CD4-positive, alpha-beta T cell treated with Interleukin-17A for 4 hours (primary cell): ENCODE data around the gene ZNF280B.
"Not testable (repeated sequence)": the region's sequence is repeated elsewhere in the genome, so short reads cannot be mapped to it uniquely, and the experiment has no call there.

ENCODE experiments used
- DNase-seq: peaks from one replicate; pipeline ENCODE4 v3.0.0-alpha.2; 2020; ENCODE audit warnings: mixed read lengths

The ZNF280B gene

GRCh38 chr22:22506736-22507135 is 1.8 kb downstream of the ZNF280B start:
- no peak for DNase-seq

- no peak for DNase-seq
Measured at GRCh38 chr22:22498267-22498666, 10.3 kb downstream of the ZNF280B start.

- DNase-seq, result not testable (repeated sequence)
Measured at GRCh38 chr22:22491589-22491988, 17.0 kb downstream of the ZNF280B start.

- DNase-seq, result no peak
Measured at GRCh38 chr22:22488736-22489135, 19.8 kb downstream of the ZNF280B start.

GRCh38 chr22:22487869-22488597 is 20.5 kb downstream of the ZNF280B start:
- DNase-seq, result no peak

- DNase-seq, result no peak
Measured at GRCh38 chr22:22487059-22487458, 21.5 kb downstream of the ZNF280B start.

GRCh38 chr22:22486132-22486899 is 22.2 kb downstream of the ZNF280B start:
- no peak for DNase-seq

GRCh38 chr22:22485524-22485923 is 23.0 kb downstream of the ZNF280B start:
- DNase-seq, result no peak

- DNase-seq, result no peak
Measured at GRCh38 chr22:22484023-22484422, 24.5 kb downstream of the ZNF280B start.

GRCh38 chr22:22480940-22481339 is 27.6 kb downstream of the ZNF280B start:
- DNase-seq, result no peak

- DNase-seq, result no peak
Measured at GRCh38 chr22:22479999-22480532, 28.5 kb downstream of the ZNF280B start.

- no peak for DNase-seq
Measured at GRCh38 chr22:22479116-22479515, 29.4 kb downstream of the ZNF280B start.

GRCh38 chr22:22478470-22478869 is 30.1 kb downstream of the ZNF280B start:
- no peak for DNase-seq

- DNase-seq, result no peak
Measured at GRCh38 chr22:22474733-22475132, 33.8 kb downstream of the ZNF280B start.

GRCh38 chr22:22471104-22471503 is 37.4 kb downstream of the ZNF280B start:
- not testable (repeated sequence) for DNase-seq

GRCh38 chr22:22469527-22469926 is 39.0 kb downstream of the ZNF280B start:
- DNase-seq, result no peak

GRCh38 chr22:22468794-22469469 is 39.6 kb downstream of the ZNF280B start:
- DNase-seq, result not testable (repeated sequence)

GRCh38 chr22:22467112-22467511 is 41.4 kb downstream of the ZNF280B start:
- no peak for DNase-seq

GRCh38 chr22:22465782-22466181 is 42.8 kb downstream of the ZNF280B start:
- DNase-seq, result no peak

GRCh38 chr22:22465094-22465602 is 43.4 kb downstream of the ZNF280B start:
- DNase-seq, result no peak

GRCh38 chr22:22464541-22465054 is 43.9 kb downstream of the ZNF280B start:
- DNase-seq, result no peak

GRCh38 chr22:22463855-22464540 is 44.5 kb downstream of the ZNF280B start:
- peak; percentile 57 for DNase-seq
